Activated T-cell treated with anti-CD3 and anti-CD28 coated beads for 48 hours (primary cell): ENCODE data around the gene COP1.
A peak's percentile ranks its signal among the peaks of the same experiment; 100 is the strongest.
"Not testable (repeated sequence)": the region's sequence is repeated elsewhere in the genome, so short reads cannot be mapped to it uniquely, and the experiment has no call there.

Source experiments
- DNase-seq: peaks from one replicate; pipeline ENCODE4 v3.0.0-alpha.2; 2020; ENCODE audit warnings: low read depth

Gene COP1

GRCh38 chr1:176122282-176122681 lies 84.8 kb downstream of the COP1 start:
- DNase-seq, result no peak

GRCh38 chr1:176119549-176119948 lies 87.5 kb downstream of the COP1 start:
- DNase-seq, result no peak

- no peak for DNase-seq
Observed at GRCh38 chr1:176118985-176119384, 88.1 kb downstream of the COP1 start.

- no peak for DNase-seq
Observed at GRCh38 chr1:176111835-176112234, 95.3 kb downstream of the COP1 start.

- DNase-seq, result no peak
Observed at GRCh38 chr1:176110203-176110602, 96.9 kb downstream of the COP1 start.

- peak; percentile 6 for DNase-seq
Observed at GRCh38 chr1:176102768-176103350, 104.2 kb downstream of the COP1 start.

- DNase-seq, result no peak
Observed at GRCh38 chr1:176101951-176102642, 105.0 kb downstream of the COP1 start.

GRCh38 chr1:176098560-176098959 lies 108.5 kb downstream of the COP1 start:
- no peak for DNase-seq

- DNase-seq, result no peak
Observed at GRCh38 chr1:176096015-176096414, 111.1 kb downstream of the COP1 start.

- no peak for DNase-seq
Observed at GRCh38 chr1:176090766-176091165, 116.3 kb downstream of the COP1 start.

GRCh38 chr1:176087746-176088145 lies 119.3 kb downstream of the COP1 start:
- DNase-seq, result not testable (repeated sequence)

GRCh38 chr1:176073524-176074157 lies 133.4 kb downstream of the COP1 start:
- DNase-seq, result no peak

GRCh38 chr1:176068901-176069300 lies 138.2 kb downstream of the COP1 start:
- DNase-seq, result no peak

- DNase-seq, result no peak
Observed at GRCh38 chr1:176068256-176068655, 138.8 kb downstream of the COP1 start.

- DNase-seq, result no peak
Observed at GRCh38 chr1:176066709-176067108, 140.4 kb downstream of the COP1 start.

- no peak for DNase-seq
Observed at GRCh38 chr1:176058686-176059085, 148.4 kb downstream of the COP1 start.

- DNase-seq, result no peak
Observed at GRCh38 chr1:176056312-176056711, 150.8 kb downstream of the COP1 start.

- no peak for DNase-seq
Observed at GRCh38 chr1:176055398-176055797, 151.7 kb downstream of the COP1 start.

- DNase-seq, result no peak
Observed at GRCh38 chr1:176051902-176052518, 155.1 kb downstream of the COP1 start.

GRCh38 chr1:176051402-176051801 lies 155.7 kb downstream of the COP1 start:
- no peak for DNase-seq

- no peak for DNase-seq
Observed at GRCh38 chr1:176049582-176049981, 157.5 kb downstream of the COP1 start.

GRCh38 chr1:176046926-176047325 lies 160.2 kb downstream of the COP1 start:
- DNase-seq, result no peak

GRCh38 chr1:176043537-176043936 lies 163.5 kb downstream of the COP1 start:
- DNase-seq, result no peak
